Stimulated activated CD4-positive, alpha-beta T cell treated with anti-CD3 and anti-CD28 coated beads, Interleukin-2, amount 100 ng/mL, for 48 hours (primary cell): ENCODE results near the gene ECE1.
"Not testable (repeated sequence)": the region's sequence is repeated elsewhere in the genome, so short reads cannot be mapped to it uniquely, and the experiment has no call there.

Experiments used
- DNase-seq, 2 donors: peaks; one replicate each; pipeline ENCODE4 v3.0.0-alpha.2; 2020

Gene ECE1

DNA sequence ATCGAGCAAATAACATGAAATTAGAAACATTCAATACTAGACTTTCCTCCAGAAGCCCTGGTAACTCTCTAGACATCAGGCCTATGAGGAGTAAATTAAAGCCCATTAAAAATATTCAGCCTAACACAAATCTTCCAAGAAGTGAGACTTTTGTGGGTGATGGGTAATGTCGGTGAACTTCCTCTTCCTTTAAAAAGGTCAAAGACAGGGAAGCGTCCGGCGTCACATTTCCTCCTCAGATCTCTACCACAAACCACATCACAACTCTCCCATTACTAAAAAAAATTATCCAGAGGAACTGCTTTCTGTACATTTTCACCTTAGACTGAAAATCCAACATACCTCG, 115.0 kb downstream of the ECE1 start:
- no peak for DNase-seq

DNA sequence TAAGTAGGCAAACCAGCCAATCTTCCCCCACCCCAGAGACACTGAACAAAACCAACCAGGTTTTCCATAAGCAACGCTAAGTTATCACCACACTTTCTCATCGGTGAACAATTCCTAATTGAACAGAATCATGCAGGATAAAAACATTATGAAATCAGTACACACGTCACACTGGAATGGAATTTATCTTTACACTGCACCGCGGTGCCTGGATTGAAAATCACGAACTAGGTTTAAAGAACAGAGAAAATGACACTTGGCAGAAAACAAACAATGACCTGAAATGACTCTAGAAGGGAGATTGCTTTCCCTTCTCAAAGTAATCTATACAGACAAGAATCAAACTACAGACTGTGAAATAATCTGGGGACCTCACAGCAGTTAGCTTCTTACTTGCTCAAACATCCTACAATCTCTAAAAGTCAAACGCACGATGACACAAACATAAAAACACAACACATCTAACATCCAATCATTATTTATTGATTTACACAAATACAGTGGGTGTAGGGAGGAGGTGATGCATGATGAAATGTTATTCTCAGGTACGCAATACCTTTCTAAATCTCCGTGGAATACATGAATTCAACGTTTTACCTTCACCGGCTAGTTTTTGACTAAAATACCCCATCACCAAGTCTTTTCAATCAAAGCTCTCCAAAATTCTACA, 115.5 kb downstream of the ECE1 start:
- DNase-seq: no peak

DNA sequence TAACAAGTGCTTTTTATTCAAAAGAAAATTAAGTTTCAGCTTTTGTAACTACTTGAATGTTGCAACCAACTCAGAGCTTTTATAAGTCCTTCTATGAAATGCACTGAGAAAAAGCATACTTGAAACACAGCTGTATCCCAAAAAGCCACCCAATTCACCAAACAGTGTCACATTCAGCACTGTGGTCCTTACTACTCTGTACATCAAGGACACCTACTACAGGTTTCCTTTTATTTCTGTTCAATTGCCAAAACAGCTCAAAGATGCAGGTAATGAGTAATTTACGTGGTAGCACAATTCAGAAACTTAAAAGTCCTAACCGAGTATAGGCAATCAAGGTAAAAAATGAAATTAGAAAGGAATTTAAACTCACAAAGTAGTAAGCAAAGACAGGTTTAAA, 116.0 kb downstream of the ECE1 start:
- DNase-seq: no peak

DNA sequence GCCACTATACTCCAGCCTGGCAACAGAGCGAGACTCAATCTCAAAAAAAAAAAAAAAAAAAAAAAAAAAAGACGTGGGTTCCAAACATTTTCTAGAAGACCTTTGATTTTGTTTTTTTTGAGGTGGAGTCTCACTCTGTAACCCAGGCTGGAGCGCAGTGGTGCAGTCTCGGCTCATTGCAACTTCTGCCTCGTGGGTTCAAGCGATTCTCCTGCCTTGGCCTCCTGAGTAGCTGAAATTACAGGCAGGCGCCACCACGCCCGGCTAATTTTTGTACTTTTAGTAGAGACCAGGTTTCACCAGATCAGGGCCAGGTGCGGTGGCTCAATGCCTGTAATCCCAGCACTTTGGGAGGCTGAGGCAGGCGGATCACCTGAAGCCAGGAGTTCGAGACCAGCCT, 117.2 kb downstream of the ECE1 start:
- DNase-seq: not testable (repeated sequence)

DNA sequence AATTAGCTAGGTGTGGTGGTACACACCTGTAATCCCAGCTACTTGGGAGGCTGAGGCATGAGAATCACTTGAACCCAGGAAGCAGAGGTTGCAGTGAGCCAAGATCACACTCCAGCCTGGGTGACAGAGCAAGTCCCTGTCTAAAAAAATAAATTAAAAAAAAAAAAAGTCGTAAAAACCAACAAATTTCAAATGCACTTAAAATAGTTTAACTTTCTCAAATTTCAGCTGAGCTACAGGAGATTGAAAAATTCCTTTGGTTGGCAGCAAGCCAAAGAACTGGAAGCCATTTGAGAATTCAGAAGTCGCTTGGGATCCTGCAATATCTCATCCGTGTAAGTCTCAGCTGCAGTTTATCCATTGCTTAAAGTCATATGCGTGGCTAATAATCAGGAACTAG, 119.4 kb downstream of the ECE1 start:
- DNase-seq: not testable (repeated sequence)

DNA sequence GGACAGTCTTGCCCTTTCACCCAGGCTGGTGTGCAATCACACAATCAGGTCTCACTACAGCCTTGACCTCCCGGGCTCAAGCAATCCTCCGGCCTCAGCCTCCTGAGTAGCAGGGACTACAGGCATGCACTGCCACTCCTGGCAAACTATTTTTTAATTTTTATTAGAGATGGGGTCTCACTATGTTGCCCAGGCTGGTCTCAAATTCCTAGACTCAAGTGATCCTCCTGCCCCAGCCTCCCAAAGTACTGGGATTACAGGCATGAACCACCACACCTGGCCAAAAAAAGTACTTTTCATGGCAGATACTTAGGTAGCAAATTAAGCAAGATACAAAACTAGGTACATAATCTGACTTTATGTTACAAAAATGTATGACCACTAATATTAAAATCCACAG, 121.8 kb downstream of the ECE1 start:
- no peak for DNase-seq
